ENCODE data around the gene HTATIP2.

DNA sequence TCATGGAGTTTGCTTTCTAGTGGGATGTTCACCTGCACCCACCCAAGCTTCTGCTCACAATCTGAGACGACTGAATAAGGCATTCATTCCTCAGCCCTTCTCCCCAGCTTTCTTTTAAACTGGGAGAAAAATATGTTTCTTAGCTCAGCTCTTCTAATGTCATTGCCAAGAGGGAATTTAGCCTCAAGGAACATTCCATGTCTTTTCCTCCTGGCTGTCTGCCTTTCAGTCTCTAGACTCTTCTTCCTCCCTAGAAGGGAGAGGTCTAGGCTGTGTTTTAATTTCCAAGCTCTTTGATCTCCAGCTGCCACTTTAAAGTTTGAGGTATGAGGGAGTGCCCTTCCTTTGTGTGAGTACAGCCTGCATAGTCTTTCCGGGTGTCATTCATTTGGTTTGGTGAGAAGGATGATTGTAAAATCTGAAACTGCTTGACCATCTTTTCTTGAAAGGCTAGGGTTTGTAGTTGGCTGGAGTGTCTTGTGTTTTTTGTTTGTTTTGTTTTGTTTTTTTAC lies 11.7 kb upstream of the HTATIP2 start:
- TF ChIP-seq POLR2AphosphoS5 (IDR thresholded peaks at IDR 0.05; ENCODE audit: low read depth, low read length) (no peak), FOXM1 (IDR thresholded peaks at IDR 0.05; ENCODE audit: low read depth) (no peak), RXRA (IDR thresholded peaks at IDR 0.05; ENCODE audit: borderline replicate concordance, low read depth) (no peak), EP300 (IDR thresholded peaks at IDR 0.05; ENCODE audit: borderline replicate concordance in 1 of 2, low read depth in 1 of 2, low read length in 1 of 2) (no peak), EZH2phosphoT487 (IDR thresholded peaks at IDR 0.05; ENCODE audit: borderline replicate concordance, low read depth) (no peak), YY1 (IDR thresholded peaks at IDR 0.05; ENCODE audit: low read depth) (no peak), RAD21 (IDR thresholded peaks at IDR 0.05; ENCODE audit: low read length) (no peak), JUND (IDR thresholded peaks at IDR 0.05) (no peak), RCOR1 (IDR thresholded peaks at IDR 0.05; ENCODE audit: low read length) (no peak)
- TF ChIP-seq, protein P1, sequence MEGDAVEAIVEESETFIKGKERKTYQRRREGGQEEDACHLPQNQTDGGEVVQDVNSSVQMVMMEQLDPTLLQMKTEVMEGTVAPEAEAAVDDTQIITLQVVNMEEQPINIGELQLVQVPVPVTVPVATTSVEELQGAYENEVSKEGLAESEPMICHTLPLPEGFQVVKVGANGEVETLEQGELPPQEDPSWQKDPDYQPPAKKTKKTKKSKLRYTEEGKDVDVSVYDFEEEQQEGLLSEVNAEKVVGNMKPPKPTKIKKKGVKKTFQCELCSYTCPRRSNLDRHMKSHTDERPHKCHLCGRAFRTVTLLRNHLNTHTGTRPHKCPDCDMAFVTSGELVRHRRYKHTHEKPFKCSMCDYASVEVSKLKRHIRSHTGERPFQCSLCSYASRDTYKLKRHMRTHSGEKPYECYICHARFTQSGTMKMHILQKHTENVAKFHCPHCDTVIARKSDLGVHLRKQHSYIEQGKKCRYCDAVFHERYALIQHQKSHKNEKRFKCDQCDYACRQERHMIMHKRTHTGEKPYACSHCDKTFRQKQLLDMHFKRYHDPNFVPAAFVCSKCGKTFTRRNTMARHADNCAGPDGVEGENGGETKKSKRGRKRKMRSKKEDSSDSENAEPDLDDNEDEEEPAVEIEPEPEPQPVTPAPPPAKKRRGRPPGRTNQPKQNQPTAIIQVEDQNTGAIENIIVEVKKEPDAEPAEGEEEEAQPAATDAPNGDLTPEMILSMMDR (IDR thresholded peaks at IDR 0.05): no peak
- TF ChIP-seq, protein P2, sequence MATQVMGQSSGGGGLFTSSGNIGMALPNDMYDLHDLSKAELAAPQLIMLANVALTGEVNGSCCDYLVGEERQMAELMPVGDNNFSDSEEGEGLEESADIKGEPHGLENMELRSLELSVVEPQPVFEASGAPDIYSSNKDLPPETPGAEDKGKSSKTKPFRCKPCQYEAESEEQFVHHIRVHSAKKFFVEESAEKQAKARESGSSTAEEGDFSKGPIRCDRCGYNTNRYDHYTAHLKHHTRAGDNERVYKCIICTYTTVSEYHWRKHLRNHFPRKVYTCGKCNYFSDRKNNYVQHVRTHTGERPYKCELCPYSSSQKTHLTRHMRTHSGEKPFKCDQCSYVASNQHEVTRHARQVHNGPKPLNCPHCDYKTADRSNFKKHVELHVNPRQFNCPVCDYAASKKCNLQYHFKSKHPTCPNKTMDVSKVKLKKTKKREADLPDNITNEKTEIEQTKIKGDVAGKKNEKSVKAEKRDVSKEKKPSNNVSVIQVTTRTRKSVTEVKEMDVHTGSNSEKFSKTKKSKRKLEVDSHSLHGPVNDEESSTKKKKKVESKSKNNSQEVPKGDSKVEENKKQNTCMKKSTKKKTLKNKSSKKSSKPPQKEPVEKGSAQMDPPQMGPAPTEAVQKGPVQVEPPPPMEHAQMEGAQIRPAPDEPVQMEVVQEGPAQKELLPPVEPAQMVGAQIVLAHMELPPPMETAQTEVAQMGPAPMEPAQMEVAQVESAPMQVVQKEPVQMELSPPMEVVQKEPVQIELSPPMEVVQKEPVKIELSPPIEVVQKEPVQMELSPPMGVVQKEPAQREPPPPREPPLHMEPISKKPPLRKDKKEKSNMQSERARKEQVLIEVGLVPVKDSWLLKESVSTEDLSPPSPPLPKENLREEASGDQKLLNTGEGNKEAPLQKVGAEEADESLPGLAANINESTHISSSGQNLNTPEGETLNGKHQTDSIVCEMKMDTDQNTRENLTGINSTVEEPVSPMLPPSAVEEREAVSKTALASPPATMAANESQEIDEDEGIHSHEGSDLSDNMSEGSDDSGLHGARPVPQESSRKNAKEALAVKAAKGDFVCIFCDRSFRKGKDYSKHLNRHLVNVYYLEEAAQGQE (IDR thresholded peaks at IDR 0.05; ENCODE audit: low read depth, low read length): no peak
- TF ChIP-seq, protein P3, sequence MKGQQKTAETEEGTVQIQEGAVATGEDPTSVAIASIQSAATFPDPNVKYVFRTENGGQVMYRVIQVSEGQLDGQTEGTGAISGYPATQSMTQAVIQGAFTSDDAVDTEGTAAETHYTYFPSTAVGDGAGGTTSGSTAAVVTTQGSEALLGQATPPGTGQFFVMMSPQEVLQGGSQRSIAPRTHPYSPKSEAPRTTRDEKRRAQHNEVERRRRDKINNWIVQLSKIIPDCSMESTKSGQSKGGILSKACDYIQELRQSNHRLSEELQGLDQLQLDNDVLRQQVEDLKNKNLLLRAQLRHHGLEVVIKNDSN (IDR thresholded peaks at IDR 0.05; ENCODE audit: borderline replicate concordance, low read depth): no peak
